Esophagus muscularis mucosa (tissue), 4 donors: ENCODE results near the gene PDGFA. TPM values are rescaled to one million over a fixed set of nuclear protein-coding genes. Genes with fewer than 3 reads are reported as not detected.

ENCODE experiments used
- DNase-seq: peaks from one replicate; pipeline ENCODE4 v3.0.0-alpha.2; 2017; ENCODE audit errors: extremely low spot score
- H3K27ac ChIP-seq, 4 donors: fragments of 200-600 bp; sonication (generic); replicated peaks in 1 of 4; 1 replicate in 3 of 4; 2 replicates in 1 of 4; pipeline ENCODE4 v1.5.1; 2016 to 2019; ENCODE audit warnings: mild to moderate bottlenecking in 1 of 4
- H3K27me3 ChIP-seq, 4 donors: fragments of 200-600 bp; sonication (generic); one replicate each; pipeline versions ENCODE4 v1.5.1 to v1.6.0; 2016 to 2019
- H3K36me3 ChIP-seq, 4 donors: fragments of 200-600 bp; sonication (generic); one replicate each; pipeline ENCODE4 v1.5.1; 2016 to 2019
- H3K4me1 ChIP-seq, 4 donors: fragments of 200-600 bp; sonication (generic); one replicate each; pipeline ENCODE4 v1.5.1; 2016 to 2019
- H3K4me3 ChIP-seq, 4 donors: fragments of 200-600 bp; sonication (generic); 1 replicate in 2 of 4; 2 replicates in 2 of 4; pipeline ENCODE4 v1.5.1; 2016 to 2019; ENCODE audit warnings: mild to moderate bottlenecking in 4 of 4, moderate library complexity in 1 of 4
- H3K9me3 ChIP-seq, 4 donors: fragments of 200-600 bp; sonication (generic); 1 replicate in 3 of 4; 2 replicates in 1 of 4; pipeline ENCODE4 v1.5.1; 2016 to 2019
- CTCF ChIP-seq, 3 experiments: fragments of 200-600 bp in 2 of 3; fragments of 450-650 bp in 1 of 3; sonication (generic) in 2 of 3; IDR thresholded peaks; one replicate each; pipeline ENCODE4 v1.5.1; 2017 to 2019; ENCODE audit warnings: antibody characterized with exemption in 3 of 3, mild to moderate bottlenecking in 2 of 3, moderate library complexity in 1 of 3
- EP300 ChIP-seq: sonication (generic); formaldehyde crosslinking; IDR thresholded peaks from one replicate; pipeline ENCODE4 v1.6.1; 2017; ENCODE audit warnings: antibody characterized with exemption
- POLR2A ChIP-seq: fragments of 450-650 bp; IDR thresholded peaks from one replicate; pipeline ENCODE4 v1.6.1; 2017; ENCODE audit warnings: antibody characterized with exemption, moderate library complexity, mild to moderate bottlenecking, low read depth
- POLR2AphosphoS5 ChIP-seq, 2 donors: sonication (generic); formaldehyde crosslinking; IDR thresholded peaks; one replicate each; pipeline ENCODE4 v1.6.1; 2017; ENCODE audit warnings: antibody characterized with exemption in 2 of 2
- WGBS: methylation state at CpG from one replicate; pipeline ENCODE4 v1.1.5; 2018; 5-methylcytosine and 5-hydroxymethylcytosine counted together
- intact Hi-C: fragments of 100-400 bp; cut with DNase I; formaldehyde crosslinking; loops from one replicate; pipeline ENCODE4 v1.15.1; 2023
- total RNA-seq, 4 donors: library from RNA; depleted of rRNA; stranded (reverse); fragments of >200 nt; gene quantifications; one replicate each; pipeline versions ENCODE4 v1.1.0 to v1.2.1, GENCODE V29; 2016

Gene PDGFA
- total RNA-seq, 4 donors from 2014 or later, result 88.0 to 184 (median 119) TPM

GRCh38 chr7:522071-522950 is 2.7 kb upstream of the PDGFA start:
- WGBS, result 5% methylated on average over 60 of the region's 91 CpGs
- Histone ChIP-seq H3K4me3 (peak overlapping the region; percentile 53 to 67 (median 56)), H3K36me3 (no peaks in the 10 kb centered on the region), H3K27ac (peak overlapping the region in 3 of 4 donors; percentile 17 to 44 (median 37)), H3K27me3 (peaks cover 0 to 25% (median 0%) of the 10 kb centered on the region in 4 donors), H3K9me3 (peaks cover 0 to 3% (median 0%) of the 10 kb centered on the region in 4 donors), H3K4me1 (peaks cover 26 to 51% (median 37%) of the 10 kb centered on the region in 4 donors)
- no peak for DNase-seq
- TF ChIP-seq EP300 (no peak), POLR2A (no peak), POLR2AphosphoS5 (IDR thresholded peaks at IDR 0.05) (peak; percentile 36 to 50), CTCF (IDR thresholded peaks at IDR 0.05) (peak in 1 of 3 experiments; percentile 16)
- intact Hi-C loops, result no loop called here

- TF ChIP-seq POLR2AphosphoS5 (IDR thresholded peaks at IDR 0.05) (no peak), EP300 (no peak), POLR2A (no peak), CTCF (IDR thresholded peaks at IDR 0.05) (no peak)
- DNase-seq, result no peak
- Histone ChIP-seq H3K36me3 (no peaks in the 10 kb centered on the region), H3K27me3 (peaks cover 0 to 25% (median 0%) of the 10 kb centered on the region in 4 donors), H3K9me3 (no peaks in the 10 kb centered on the region), H3K4me3 (peak overlapping the region; percentile 53 to 67 (median 56)), H3K27ac (peak overlapping the region; percentile 17 to 91 (median 51)), H3K4me1 (peaks cover 29 to 60% (median 41%) of the 10 kb centered on the region in 4 donors)
- intact Hi-C loops, result no loop called here
- WGBS, result 16% methylated on average over 28 of the region's 72 CpGs
These were observed 1.8 kb upstream of the PDGFA start for GRCh38 chr7:521221-522070.

- H3K27ac ChIP-seq, result peak overlapping the region; percentile 90 to 96 (median 93)
- intact Hi-C loops, result no loop called here
- no peak for DNase-seq
- H3K27me3 ChIP-seq, result peaks cover 0 to 25% (median 0%) of the 10 kb centered on the region in 4 donors
- 39% methylated on average over 23 of the region's 63 CpGs for WGBS
- H3K4me3 ChIP-seq, result peak overlapping the region; percentile 65 to 89 (median 81)
- H3K4me1 ChIP-seq, result peaks cover 36 to 68% (median 50%) of the 10 kb centered on the region in 4 donors
- no peak for TF ChIP-seq CTCF (IDR thresholded peaks at IDR 0.05)
- TF ChIP-seq EP300, result no peak
- TF ChIP-seq POLR2AphosphoS5 (IDR thresholded peaks at IDR 0.05), result no peak
- TF ChIP-seq POLR2A, result no peak
- no peaks in the 10 kb centered on the region for H3K36me3 ChIP-seq
- no peaks in the 10 kb centered on the region for H3K9me3 ChIP-seq
These were observed 986 bp upstream of the PDGFA start for GRCh38 chr7:520503-521161.

- intact Hi-C loops, result loop anchor here (2.0 to 5.0 kb wide), 3 partner anchors 148 to 253 kb away; no protein-coding TSS in a partner anchor
- Histone ChIP-seq H3K4me1 (peaks cover 54 to 86% (median 67%) of the 10 kb centered on the region in 4 donors), H3K36me3 (no peaks in the 10 kb centered on the region), H3K27ac (peak overlapping the region; percentile 90 to 95 (median 94)), H3K27me3 (peaks cover 0 to 25% (median 0%) of the 10 kb centered on the region in 4 donors), H3K4me3 (peak overlapping the region; percentile 65 to 89 (median 81)), H3K9me3 (no peaks in the 10 kb centered on the region)
- TF ChIP-seq POLR2AphosphoS5 (IDR thresholded peaks at IDR 0.05) (peak; percentile 77 to 96), CTCF (IDR thresholded peaks at IDR 0.05) (peak in 1 of 3 experiments; percentile 37), EP300 (no peak), POLR2A (peak; percentile 61)
- WGBS, result 0% methylated on average over 38 of the region's 93 CpGs
- peak; percentile 93 for DNase-seq
These were observed 789 bp downstream of the PDGFA start for GRCh38 chr7:518630-519483.
